K562 (cell line): ENCODE measurements around the gene GRK4. TPM values are rescaled to one million over a fixed set of nuclear protein-coding genes. Genes with fewer than 3 reads are reported as not detected.

Experiments
- ATAC-seq: fragments of 200-7000 bp; cut with Tn5 transposase; 3 replicates; pipeline ENCODE4 v1.9.1; 2020; ENCODE audit warnings: moderate library complexity
- BruUV-seq: library from RNA; stranded (reverse); fragments of 400-500 nt; replicated peaks from 2 replicates; lab custom pipeline; 2021; lab: Mats Ljungman, UMichigan
- CTCF ChIA-PET: fragments of 300-600 bp; formaldehyde crosslinking; extraction: SDS; loops from one replicate; lab custom pipeline; 2021; ENCODE audit warnings: low intra/inter-chr PET ratio; lab: Yijun Ruan, JAX
- POLR2A ChIA-PET: fragments of 300-600, 350-650 bp; sonication (Branson Sonifier 250); formaldehyde crosslinking; extraction: SDS; loops from one replicate; lab custom pipeline; 2021; ENCODE audit warnings: antibody characterized with exemption, inconsistent platforms; lab: Yijun Ruan, JAX
- DNase-seq, 4 experiments: peaks; one replicate each; pipeline versions ENCODE4 v3.0.0 to v3.0.0-alpha.2; 2011 to 2018; ENCODE audit warnings: low spot score in 3 of 4, mixed read lengths in 3 of 4; ENCODE audit errors: extremely low read depth in 1 of 4
- FAIRE-seq: peaks from 2 replicates; lab custom pipeline; 2011; peaks lifted over from hg19 to GRCh38; lab: Jason Lieb, UNC
- H2AFZ ChIP-seq: 2 replicates; pipeline ENCODE4 v1.6.0; 2011; ENCODE audit warnings: low read depth, low read length, control low read depth, inconsistent platforms
- H3K27ac ChIP-seq: fragments of 200-600 bp; 3 replicates; pipeline ENCODE4 v1.8.0; 2011; ENCODE audit warnings: low read depth, mild to moderate bottlenecking, control low read depth, inconsistent platforms, low read length, moderate library complexity, mixed read lengths; ENCODE audit errors: extremely low read depth
- H3K27me3 ChIP-seq, 2 experiments: fragments of 300-600 bp in 1 of 2; 2 replicates in 1 of 2; 3 replicates in 1 of 2; pipeline versions ENCODE4 v1.6.0 to v1.8.0; 2011; ENCODE audit warnings: inconsistent platforms in 2 of 2, low read length in 2 of 2, mild to moderate bottlenecking in 1 of 2, mixed read lengths in 1 of 2, moderate library complexity in 1 of 2; ENCODE audit not compliant: control insufficient read depth in 2 of 2, insufficient read depth in 2 of 2
- H3K36me3 ChIP-seq: fragments of 300-600 bp; 3 replicates; pipeline ENCODE4 v1.8.0; 2011; ENCODE audit warnings: mild to moderate bottlenecking, low read length, inconsistent platforms; ENCODE audit not compliant: control insufficient read depth, insufficient read depth
- H3K4me1 ChIP-seq, 2 experiments: fragments of 200-600 bp in 1 of 2; replicated peaks in 1 of 2; 2 replicates in 1 of 2; 3 replicates in 1 of 2; pipeline versions ENCODE4 v1.5.1 to v1.8.0; 2011; ENCODE audit warnings: inconsistent platforms in 2 of 2, low read length in 2 of 2, mild to moderate bottlenecking in 1 of 2, mixed read lengths in 1 of 2, moderate library complexity in 1 of 2; ENCODE audit not compliant: control insufficient read depth in 2 of 2, insufficient read depth in 2 of 2
- H3K4me2 ChIP-seq: 2 replicates; pipeline ENCODE4 v1.6.1; 2011; ENCODE audit warnings: low read length, control low read depth, inconsistent platforms, mixed read lengths; ENCODE audit not compliant: insufficient read depth
- H3K4me3 ChIP-seq: fragments of 200-600 bp; sonication (generic), shearing (Covaris generic); 2 replicates; pipeline ENCODE4 v1.5.1; 2016; ENCODE audit warnings: control low read depth, inconsistent platforms
- H3K79me2 ChIP-seq: fragments of 200-600 bp; 3 replicates; pipeline ENCODE4 v1.8.0; 2011; ENCODE audit warnings: low read length, inconsistent platforms; ENCODE audit not compliant: control insufficient read depth, insufficient read depth
- H3K9ac ChIP-seq, 2 experiments: 2 replicates each; pipeline versions ENCODE4 v1.6.0 to v1.6.1; 2011; ENCODE audit warnings: low read depth in 2 of 2, low read length in 2 of 2, control low read depth in 1 of 2, inconsistent platforms in 1 of 2, mild to moderate bottlenecking in 1 of 2, mixed read lengths in 1 of 2; ENCODE audit not compliant: insufficient read depth in 1 of 2
- H3K9me1 ChIP-seq: one replicate; pipeline ENCODE4 v1.6.0; 2011; ENCODE audit warnings: inconsistent platforms, mild to moderate bottlenecking, low read length, moderate library complexity; ENCODE audit not compliant: control insufficient read depth, insufficient read depth
- H3K9me3 ChIP-seq: replicated peaks from 2 replicates; pipeline ENCODE4 v1.5.1; 2011; ENCODE audit warnings: low read depth, low read length, inconsistent platforms; ENCODE audit not compliant: control insufficient read depth, insufficient read depth
- H4K20me1 ChIP-seq: replicated peaks from 2 replicates; pipeline ENCODE4 v1.6.1; 2011; ENCODE audit warnings: low read length, inconsistent platforms, mixed read lengths; ENCODE audit not compliant: control insufficient read depth, insufficient read depth
- CAMTA2 ChIP-seq: fragments of 250-450 bp; sonication (Bioruptor Pico); conservative IDR thresholded peaks from 2 replicates; pipeline ENCODE4 v1.5.1; 2022
- CHAMP1 ChIP-seq: fragments of 450-650 bp; IDR thresholded peaks from 2 replicates; pipeline ENCODE4 v1.6.1; 2016; ENCODE audit warnings: mild to moderate bottlenecking
- RBM15 ChIP-seq: fragments of 200-400 bp; formaldehyde crosslinking; IDR thresholded peaks from 2 replicates; pipeline ENCODE4 v1.6.1; 2018; ENCODE audit warnings: mild to moderate bottlenecking, low read length, moderate library complexity; ENCODE audit not compliant: insufficient read depth
- TFE3 ChIP-seq: fragments of 450-650 bp; formaldehyde crosslinking; IDR thresholded peaks from 2 replicates; pipeline ENCODE4 v1.4.0; 2020; ENCODE audit warnings: mild to moderate bottlenecking, mixed read lengths
- YBX1 ChIP-seq: fragments of 450-650 bp; IDR thresholded peaks from 2 replicates; pipeline ENCODE4 v1.7.1; 2016; ENCODE audit warnings: mild to moderate bottlenecking
- ZNF280B ChIP-seq: fragments of 250-450 bp; sonication (Bioruptor Pico); IDR thresholded peaks from 2 replicates; pipeline ENCODE4 v1.5.1; 2021; ENCODE audit warnings: mild to moderate bottlenecking
- ZNF436 ChIP-seq: fragments of 250-450, 450-650 bp; sonication (Bioruptor Pico); formaldehyde crosslinking; IDR thresholded peaks from 2 replicates; pipeline ENCODE4 v1.7.0; 2020; ENCODE audit warnings: mild to moderate bottlenecking
- ZNF785 ChIP-seq: fragments of 250-450 bp; sonication (Bioruptor Pico); IDR thresholded peaks from 2 replicates; pipeline ENCODE4 v1.4.0; 2020; ENCODE audit warnings: mild to moderate bottlenecking
- WGBS: fragments of 100-300 bp; shearing (Covaris generic); methylation state at CpG from one replicate; pipeline ENCODE4 v1.1.6; 2016; ENCODE audit warnings: low coverage, mixed read lengths; ENCODE audit not compliant: insufficient coverage; ENCODE audit errors: missing lambda C conversion rate; 5-methylcytosine and 5-hydroxymethylcytosine counted together
- in situ Hi-C: fragments of 300-500 bp; cut with MboI; formaldehyde crosslinking; loops from 4 replicates; pipeline ENCODE4 v1.15.0; 2018; ENCODE audit warnings: inconsistent platforms, mixed read lengths
- intact Hi-C: fragments of 100-400 bp; cut with micrococcal nuclease; formaldehyde crosslinking; loops from 2 replicates; pipeline ENCODE4 v1.14.2; 2022
- polyA plus RNA-seq, 8 experiments: library from polyadenylated mRNA; depleted of rRNA in 4 of 8; stranded (reverse) in 5 of 8; unstranded in 3 of 8; fragments of >200 nt; fragmentation: Nextera tagmentation in 2 of 8; fragmentation: Illumina TruSeq in 1 of 8; extraction: Ambion mirVana in 2 of 8; extraction: Trizol in 1 of 8; gene quantifications; 2 replicates each; pipeline versions ENCODE4 v1.2.1 to v1.2.3, GENCODE V29; 2011 to 2014; ENCODE audit warnings: inconsistent platforms in 1 of 8, missing spikeins in 1 of 8
- total RNA-seq, 7 experiments: library from RNA; depleted of rRNA in 6 of 7; stranded (reverse); fragments of >200 nt in 6 of 7; fragmentation: Illumina TruSeq in 2 of 7; extraction: Trizol in 2 of 7; gene quantifications; 2 replicates each; pipeline versions ENCODE4 v1.2.1 to v1.2.3, GENCODE V29; 2011 to 2021; ENCODE audit warnings: low replicate concordance in 1 of 7
- TF ChIP-seq, protein P1 (sequence below): sonication (generic); formaldehyde crosslinking; IDR thresholded peaks from 2 replicates; pipeline ENCODE4 v1.8.0; 2022; ENCODE audit warnings: mild to moderate bottlenecking, missing genetic modification reagents, borderline replicate concordance

Gene GRK4
- total and polyA plus RNA-seq, 9 of the 15 experiments (the other 6 are each of a cell fraction or from before 2014, with no cell fraction given): 1.1 to 4.8 (median 2.6) TPM

DNA sequence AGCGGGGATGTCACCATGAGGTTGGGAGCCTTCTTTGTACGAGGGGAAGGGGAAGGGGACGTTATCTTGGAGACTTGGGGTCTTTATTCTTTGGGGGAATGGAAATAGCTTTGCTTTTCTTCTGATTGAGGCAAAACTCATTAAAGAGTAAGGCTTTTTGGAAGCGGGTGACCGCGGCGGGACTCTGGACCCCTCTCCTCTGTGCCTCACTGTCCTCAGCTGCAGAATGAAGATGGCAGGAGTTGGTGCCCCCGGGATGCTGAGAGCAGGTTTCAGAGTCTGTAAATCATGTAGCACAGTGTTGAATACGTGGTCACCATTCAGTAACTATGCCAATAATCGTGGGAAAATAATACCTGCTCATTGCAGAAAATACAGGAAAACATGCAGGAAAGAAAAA, 78.9 kb downstream of the GRK4 start:
- 1% methylated on average over 8 of the region's 10 CpGs for WGBS
- Histone ChIP-seq H3K27me3 (peaks cover 34 to 51% of the 10 kb centered on the region in 2 experiments), H3K4me1 (peaks cover 0 to 23% of the 10 kb centered on the region in 2 experiments), H3K9me3 (peaks cover 2% of the 10 kb centered on the region; the same call in 1 of the 2 replicates), H3K4me3 (no peak overlapping the region), H3K4me2 (no peak overlapping the region), H3K36me3 (no peaks in the 10 kb centered on the region), H3K27ac (no peak overlapping the region), H3K9ac (no peak overlapping the region), H2AFZ (no peak overlapping the region), H3K9me1 (no peaks in the 10 kb centered on the region), H3K79me2 (no peaks in the 10 kb centered on the region), H4K20me1 (no peaks in the 10 kb centered on the region)
- FAIRE-seq: no peak
- POLR2A ChIA-PET: interaction anchor here (1.1 kb wide), 1 partner anchor 10 kb away, joined by 4 read pairs; no protein-coding TSS in a partner anchor
- no peak for ATAC-seq
- BruUV-seq: no TSS peak
- DNase-seq: no peak
- CTCF ChIA-PET: no interaction called here
- TF ChIP-seq RBM15 (no peak), TFE3 (CRISPR knock-in tag) (no peak), YBX1 (no peak), CHAMP1 (no peak), ZNF280B (CRISPR knock-in tag) (no peak), ZNF785 (CRISPR knock-in tag) (no peak), CAMTA2 (CRISPR knock-in tag) (no peak), ZNF436 (CRISPR knock-in tag) (no peak)
- TF ChIP-seq, protein P1, sequence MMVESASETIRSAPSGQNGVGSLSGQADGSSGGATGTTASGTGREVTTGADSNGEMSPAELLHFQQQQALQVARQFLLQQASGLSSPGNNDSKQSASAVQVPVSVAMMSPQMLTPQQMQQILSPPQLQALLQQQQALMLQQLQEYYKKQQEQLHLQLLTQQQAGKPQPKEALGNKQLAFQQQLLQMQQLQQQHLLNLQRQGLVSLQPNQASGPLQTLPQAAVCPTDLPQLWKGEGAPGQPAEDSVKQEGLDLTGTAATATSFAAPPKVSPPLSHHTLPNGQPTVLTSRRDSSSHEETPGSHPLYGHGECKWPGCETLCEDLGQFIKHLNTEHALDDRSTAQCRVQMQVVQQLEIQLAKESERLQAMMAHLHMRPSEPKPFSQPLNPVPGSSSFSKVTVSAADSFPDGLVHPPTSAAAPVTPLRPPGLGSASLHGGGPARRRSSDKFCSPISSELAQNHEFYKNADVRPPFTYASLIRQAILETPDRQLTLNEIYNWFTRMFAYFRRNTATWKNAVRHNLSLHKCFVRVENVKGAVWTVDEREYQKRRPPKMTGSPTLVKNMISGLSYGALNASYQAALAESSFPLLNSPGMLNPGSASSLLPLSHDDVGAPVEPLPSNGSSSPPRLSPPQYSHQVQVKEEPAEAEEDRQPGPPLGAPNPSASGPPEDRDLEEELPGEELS (CRISPR knock-in tag): no peak
- in situ Hi-C loops (no loop called here), intact Hi-C loops (loop anchor here (10.0 kb wide), 1 partner anchor 93 kb away; no protein-coding TSS in a partner anchor)
